Left renal pelvis (tissue), 4 donors: ENCODE data around the gene TMEM150B. TPM values are rescaled to one million over a fixed set of nuclear protein-coding genes. Genes with fewer than 3 reads are reported as not detected.

Experiments
- DNase-seq, 4 donors: peaks; one replicate each; pipeline ENCODE4 v3.0.0-alpha.2; 2013; ENCODE audit warnings: low read depth in 4 of 4, low spot score in 3 of 4
- polyA plus RNA-seq, 4 donors: library from polyadenylated mRNA; unstranded; fragments of 120-200 nt; gene quantifications; one replicate each; pipeline ENCODE4 v1.2.1, GENCODE V29; 2013; ENCODE audit not compliant: insufficient read length in 4 of 4

The TMEM150B gene
- polyA plus RNA-seq, 4 donors = 0.80 to 2.0 (median 1.0) TPM

DNA sequence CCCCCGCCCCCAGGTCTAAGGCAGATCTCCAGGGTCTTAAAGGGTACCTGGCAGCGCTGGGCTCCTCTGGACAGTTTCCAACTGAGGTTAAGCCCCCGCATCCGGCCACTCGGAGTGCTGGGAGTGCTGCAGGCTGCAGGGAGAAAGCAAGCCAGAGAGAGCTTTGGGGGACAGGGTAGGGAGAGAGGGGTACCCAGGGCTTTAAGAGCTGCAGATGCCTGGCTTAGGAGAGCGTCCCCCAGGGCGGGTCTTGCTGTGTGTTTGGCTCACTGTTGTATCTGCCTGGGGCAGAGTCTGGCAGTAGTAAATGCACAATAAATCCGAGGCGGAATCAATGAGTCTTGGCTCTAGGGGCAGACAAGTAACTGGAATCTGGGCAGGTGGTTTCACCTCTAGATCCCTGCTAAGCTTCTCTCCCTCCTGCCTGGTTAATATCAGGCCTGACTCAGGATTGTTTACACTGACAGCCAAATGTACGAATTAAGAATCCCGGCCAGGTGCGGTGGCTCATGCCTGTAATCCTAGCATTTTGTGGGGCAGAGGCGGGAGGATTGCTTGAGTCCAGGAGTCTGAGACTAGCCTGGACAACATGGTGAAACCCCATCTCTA lies 30.2 kb upstream of the TMEM150B start:
- DNase-seq = no peak

DNA sequence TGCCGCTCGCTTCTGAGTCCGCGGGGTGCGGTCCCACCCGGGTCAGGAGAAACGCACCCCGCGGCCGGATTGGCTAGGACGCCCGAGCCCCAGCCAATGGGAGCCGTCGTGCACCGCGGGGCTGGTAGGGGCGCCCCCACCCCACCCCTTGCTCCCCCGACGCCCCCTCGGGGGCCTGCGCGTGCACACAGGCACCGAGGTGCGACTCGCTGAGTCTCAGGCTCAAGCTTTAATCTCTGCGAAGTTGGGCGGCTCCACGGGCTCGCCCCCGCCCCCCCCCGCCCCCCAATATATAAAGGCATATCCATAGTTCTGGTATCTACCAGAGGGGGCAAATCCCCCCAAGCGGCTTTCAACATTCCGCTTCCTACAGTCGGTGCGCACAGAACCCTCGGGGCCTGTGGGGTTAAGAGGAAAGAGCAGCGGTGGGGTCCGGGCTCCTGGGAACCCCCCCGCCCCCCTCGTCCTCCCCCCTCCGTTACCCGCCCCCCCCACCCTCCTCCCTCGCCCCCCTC lies 29.6 kb upstream of the TMEM150B start, which contains the start of gene COX6B2:
COX6B2 (minus strand) TSS at position 22 of the 515 bp plus-strand sequence. CDS start 198 bp downstream, outside the sequence.
- no peak for DNase-seq

GRCh38 chr19:55353803-55354697 lies 28.9 kb upstream of the TMEM150B start:
- no peak for DNase-seq

GRCh38 chr19:55353356-55353802 lies 28.2 kb upstream of the TMEM150B start:
- DNase-seq = no peak

GRCh38 chr19:55352549-55353145 lies 27.5 kb upstream of the TMEM150B start:
- no peak for DNase-seq

- DNase-seq = no peak
Observed at GRCh38 chr19:55352040-55352439, 26.9 kb upstream of the TMEM150B start.

DNA sequence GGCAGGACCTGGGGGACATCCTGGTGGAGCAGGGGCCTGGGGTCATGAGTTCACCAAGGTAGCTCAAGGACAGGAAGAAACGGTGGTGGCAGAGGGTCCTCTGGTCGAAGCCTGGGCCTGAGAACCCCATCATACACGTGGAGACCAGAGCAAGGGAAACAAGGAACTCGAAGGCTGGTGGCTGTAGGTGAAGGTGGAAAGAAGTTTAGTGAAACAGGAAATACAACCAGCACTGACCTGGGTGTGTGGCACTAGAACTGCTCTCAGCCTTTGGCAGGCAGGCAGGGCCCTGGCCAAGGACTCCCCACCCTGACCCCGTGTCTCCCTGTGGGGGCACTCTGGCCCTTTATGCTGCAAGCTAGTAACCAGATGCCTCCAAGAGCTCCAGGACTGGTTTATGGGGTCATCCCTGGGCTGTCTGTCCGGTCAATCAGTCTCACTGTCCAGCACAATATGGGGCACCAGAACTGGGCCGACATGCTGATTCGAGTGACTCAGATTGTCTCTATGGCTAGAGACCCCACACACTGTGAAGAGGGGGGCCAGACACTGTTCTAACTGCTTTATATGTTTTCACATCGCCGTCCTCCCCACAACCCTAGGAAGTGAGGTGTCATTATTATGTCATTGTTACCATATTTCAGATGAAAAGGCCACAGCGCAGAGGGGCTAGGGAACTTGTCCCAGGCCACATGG lies 25.6 kb upstream of the TMEM150B start:
- no peak for DNase-seq

- no peak for DNase-seq
Observed at GRCh38 chr19:55348317-55349034, 23.3 kb upstream of the TMEM150B start.

GRCh38 chr19:55347442-55348009 lies 22.4 kb upstream of the TMEM150B start:
- DNase-seq = no peak

GRCh38 chr19:55346725-55347441 lies 21.7 kb upstream of the TMEM150B start:
- no peak for DNase-seq

DNA sequence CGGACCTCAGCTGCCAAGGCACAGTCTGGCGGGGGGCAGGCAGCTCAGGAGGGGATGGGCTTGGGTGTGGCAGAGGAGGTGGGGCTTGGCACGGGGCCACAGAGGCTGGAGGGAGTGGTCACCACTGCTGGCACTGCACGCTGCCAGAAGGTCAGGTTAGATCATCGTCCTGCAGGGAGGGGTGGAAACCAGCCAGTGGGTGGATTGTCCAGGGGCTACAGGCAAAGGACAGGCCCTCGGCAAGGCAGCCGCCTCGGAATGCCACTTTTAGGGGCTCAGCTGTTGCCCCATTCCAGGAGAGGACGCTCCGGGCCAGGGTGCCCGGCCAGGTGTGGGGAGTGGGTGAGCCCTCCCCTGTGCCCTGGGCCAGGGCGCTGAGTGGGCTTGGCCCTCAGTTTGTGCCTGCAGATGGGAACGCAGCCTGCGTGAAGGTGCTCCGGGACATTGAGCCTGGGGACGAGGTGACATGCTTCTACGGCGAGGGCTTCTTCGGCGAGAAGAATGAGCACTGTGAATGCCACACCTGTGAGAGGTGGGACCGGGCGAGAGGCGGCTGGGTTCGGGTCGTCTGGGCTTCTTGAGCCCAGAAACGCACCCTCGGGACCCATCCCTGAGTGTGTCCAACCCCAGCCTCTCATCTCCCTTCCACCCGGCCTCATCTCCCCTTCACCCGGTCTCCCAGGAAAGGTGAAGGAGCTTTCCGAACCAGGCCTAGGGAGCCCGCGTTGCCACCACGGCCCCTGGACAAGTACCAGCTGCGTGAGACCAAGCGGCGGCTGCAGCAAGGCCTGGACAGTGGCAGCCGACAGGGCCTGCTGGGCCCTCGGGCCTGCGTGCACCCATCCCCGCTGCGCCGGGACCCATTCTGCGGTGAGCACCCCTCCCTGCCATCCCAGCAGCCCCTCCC lies 20.9 kb upstream of the TMEM150B start:
- DNase-seq = no peak

GRCh38 chr19:55345101-55345817 lies 20.1 kb upstream of the TMEM150B start:
- no peak for DNase-seq

DNA sequence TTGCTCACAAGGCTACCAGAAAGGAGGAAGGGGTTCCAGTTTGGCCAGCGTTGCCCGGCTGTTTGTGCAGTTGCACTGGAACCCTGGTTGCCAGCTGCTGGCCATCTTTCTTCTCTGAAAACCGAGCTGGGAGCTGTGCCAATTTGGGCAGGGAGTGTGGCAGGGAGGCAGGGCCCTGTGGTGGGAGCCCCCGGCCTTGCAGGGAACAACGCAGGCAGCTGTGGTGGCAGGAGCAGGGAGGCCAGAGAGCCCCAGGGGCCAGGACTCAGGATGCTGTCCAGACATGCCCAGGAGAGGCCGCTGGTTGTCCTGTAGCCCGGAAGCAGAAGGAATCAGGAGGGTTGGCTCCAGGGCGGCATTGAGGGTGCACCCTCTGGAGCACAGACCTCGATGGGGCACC lies 19.3 kb upstream of the TMEM150B start:
- no peak for DNase-seq

- DNase-seq = no peak
Observed at GRCh38 chr19:55341595-55342531, 16.7 kb upstream of the TMEM150B start.

GRCh38 chr19:55341171-55341588 lies 16.0 kb upstream of the TMEM150B start:
- no peak for DNase-seq

GRCh38 chr19:55340784-55341147 lies 15.6 kb upstream of the TMEM150B start:
- no peak for DNase-seq
